Stimulated activated CD8-positive, alpha-beta memory T cell treated with anti-CD3 and anti-CD28 coated beads, Interleukin-7, amount 100 ng/mL, for 48 hours (primary cell): ENCODE data around the gene SLC25A26.

ENCODE experiments used
- DNase-seq, 2 donors: peaks; one replicate each; pipeline ENCODE4 v3.0.0-alpha.2; 2020; ENCODE audit warnings: low read depth in 1 of 2; ENCODE audit errors: extremely low read depth in 1 of 2

The SLC25A26 gene

GRCh38 chr3:66367979-66368378, 147.2 kb downstream of the SLC25A26 start:
- no peak for DNase-seq

GRCh38 chr3:66370179-66370578, 149.4 kb downstream of the SLC25A26 start:
- no peak for DNase-seq

GRCh38 chr3:66371432-66371831, 150.6 kb downstream of the SLC25A26 start:
- no peak for DNase-seq

GRCh38 chr3:66372681-66373350, 152.0 kb downstream of the SLC25A26 start:
- no peak for DNase-seq

GRCh38 chr3:66376568-66376967, 155.8 kb downstream of the SLC25A26 start:
- no peak for DNase-seq

GRCh38 chr3:66377800-66378199, 157.0 kb downstream of the SLC25A26 start:
- DNase-seq = no peak

GRCh38 chr3:66378256-66378655, 157.5 kb downstream of the SLC25A26 start:
- DNase-seq = no peak

GRCh38 chr3:66379565-66379964, 158.8 kb downstream of the SLC25A26 start:
- no peak for DNase-seq

GRCh38 chr3:66380200-66380932, 159.6 kb downstream of the SLC25A26 start:
- no peak for DNase-seq

- DNase-seq = no peak
Measured at GRCh38 chr3:66381626-66382025, 160.8 kb downstream of the SLC25A26 start.

GRCh38 chr3:66382142-66382541, 161.3 kb downstream of the SLC25A26 start:
- DNase-seq = no peak

- no peak for DNase-seq
Measured at GRCh38 chr3:66383023-66383422, 162.2 kb downstream of the SLC25A26 start.

GRCh38 chr3:66383998-66384745, 163.4 kb downstream of the SLC25A26 start:
- no peak for DNase-seq

- no peak for DNase-seq
Measured at GRCh38 chr3:66385066-66385465, 164.3 kb downstream of the SLC25A26 start.

- no peak for DNase-seq
Measured at GRCh38 chr3:66386011-66386924, 165.5 kb downstream of the SLC25A26 start.

GRCh38 chr3:66386925-66387650, 166.3 kb downstream of the SLC25A26 start:
- DNase-seq = no peak

GRCh38 chr3:66390013-66390412, 169.2 kb downstream of the SLC25A26 start:
- DNase-seq = no peak

GRCh38 chr3:66392512-66392911, 171.7 kb downstream of the SLC25A26 start:
- DNase-seq = no peak

GRCh38 chr3:66392966-66393332, 172.1 kb downstream of the SLC25A26 start:
- no peak for DNase-seq

GRCh38 chr3:66393333-66394005, 172.7 kb downstream of the SLC25A26 start:
- no peak for DNase-seq
